ENCODE data around the gene MAP6. TPM values are rescaled to one million over a fixed set of nuclear protein-coding genes. Genes with fewer than 3 reads are reported as not detected.

MAP6 gene
- total and polyA plus RNA-seq, 2 of the 13 experiments (the other 11 are each of a cell fraction or from before 2014, with no cell fraction given) = 0.04 TPM; not detected in 1

- BruUV-seq (replicated peaks) = no TSS peak
- ChIA-PET POLR2A (interaction anchor here (1.0 to 1.6 kb wide), 4 partner anchors 14 to 77 kb away, joined by 3 to 8 read pairs (median 6); no protein-coding TSS in a partner anchor), CTCF (ENCODE audit: low intra/inter-chr PET ratio, low total read pairs) (interaction anchor here (1.1 to 2.4 kb wide), 3 partner anchors 62 to 162 kb away, joined by 3 to 38 read pairs (median 5); partner anchors contain the start of gene DGAT2)
- no peak overlapping the region for H3K9ac ChIP-seq (ENCODE audit: insufficient read depth, low read depth, low read length)
- H4K20me1 ChIP-seq (ENCODE audit: insufficient read depth, low read length) = no peaks in the 10 kb centered on the region
- no peaks in the 10 kb centered on the region; a peak in 1 of 5 replicates for H3K27me3 ChIP-seq (ENCODE audit: control insufficient read depth in 1 of 2, insufficient read depth in 2 of 2, low read length in 2 of 2)
- no peak overlapping the region for H3K27ac ChIP-seq (ENCODE audit: extremely low read length, insufficient read depth, low read length)
- DNase-seq (ENCODE audit: low spot score) (no peak), ATAC-seq (no peak), FAIRE-seq (no peak)
- intact Hi-C loops (cut with micrococcal nuclease; ENCODE audit: unreplicated experiment) (loop anchor here (5.0 kb wide), 2 partner anchors 158 to 162 kb away; no protein-coding TSS in a partner anchor), in situ Hi-C loops (cut with HindIII; ENCODE audit: extremely low pct_ligation_motif_present, low pct_unique_long_range_greater_than_20kb) (no loop called here)
- H3K9me3 ChIP-seq (ENCODE audit: low read length) = 0 out of 2 replicates have a peak, but pooled peaks cover 6% of the 10 kb centered on the region
- TF ChIP-seq, protein P1, sequence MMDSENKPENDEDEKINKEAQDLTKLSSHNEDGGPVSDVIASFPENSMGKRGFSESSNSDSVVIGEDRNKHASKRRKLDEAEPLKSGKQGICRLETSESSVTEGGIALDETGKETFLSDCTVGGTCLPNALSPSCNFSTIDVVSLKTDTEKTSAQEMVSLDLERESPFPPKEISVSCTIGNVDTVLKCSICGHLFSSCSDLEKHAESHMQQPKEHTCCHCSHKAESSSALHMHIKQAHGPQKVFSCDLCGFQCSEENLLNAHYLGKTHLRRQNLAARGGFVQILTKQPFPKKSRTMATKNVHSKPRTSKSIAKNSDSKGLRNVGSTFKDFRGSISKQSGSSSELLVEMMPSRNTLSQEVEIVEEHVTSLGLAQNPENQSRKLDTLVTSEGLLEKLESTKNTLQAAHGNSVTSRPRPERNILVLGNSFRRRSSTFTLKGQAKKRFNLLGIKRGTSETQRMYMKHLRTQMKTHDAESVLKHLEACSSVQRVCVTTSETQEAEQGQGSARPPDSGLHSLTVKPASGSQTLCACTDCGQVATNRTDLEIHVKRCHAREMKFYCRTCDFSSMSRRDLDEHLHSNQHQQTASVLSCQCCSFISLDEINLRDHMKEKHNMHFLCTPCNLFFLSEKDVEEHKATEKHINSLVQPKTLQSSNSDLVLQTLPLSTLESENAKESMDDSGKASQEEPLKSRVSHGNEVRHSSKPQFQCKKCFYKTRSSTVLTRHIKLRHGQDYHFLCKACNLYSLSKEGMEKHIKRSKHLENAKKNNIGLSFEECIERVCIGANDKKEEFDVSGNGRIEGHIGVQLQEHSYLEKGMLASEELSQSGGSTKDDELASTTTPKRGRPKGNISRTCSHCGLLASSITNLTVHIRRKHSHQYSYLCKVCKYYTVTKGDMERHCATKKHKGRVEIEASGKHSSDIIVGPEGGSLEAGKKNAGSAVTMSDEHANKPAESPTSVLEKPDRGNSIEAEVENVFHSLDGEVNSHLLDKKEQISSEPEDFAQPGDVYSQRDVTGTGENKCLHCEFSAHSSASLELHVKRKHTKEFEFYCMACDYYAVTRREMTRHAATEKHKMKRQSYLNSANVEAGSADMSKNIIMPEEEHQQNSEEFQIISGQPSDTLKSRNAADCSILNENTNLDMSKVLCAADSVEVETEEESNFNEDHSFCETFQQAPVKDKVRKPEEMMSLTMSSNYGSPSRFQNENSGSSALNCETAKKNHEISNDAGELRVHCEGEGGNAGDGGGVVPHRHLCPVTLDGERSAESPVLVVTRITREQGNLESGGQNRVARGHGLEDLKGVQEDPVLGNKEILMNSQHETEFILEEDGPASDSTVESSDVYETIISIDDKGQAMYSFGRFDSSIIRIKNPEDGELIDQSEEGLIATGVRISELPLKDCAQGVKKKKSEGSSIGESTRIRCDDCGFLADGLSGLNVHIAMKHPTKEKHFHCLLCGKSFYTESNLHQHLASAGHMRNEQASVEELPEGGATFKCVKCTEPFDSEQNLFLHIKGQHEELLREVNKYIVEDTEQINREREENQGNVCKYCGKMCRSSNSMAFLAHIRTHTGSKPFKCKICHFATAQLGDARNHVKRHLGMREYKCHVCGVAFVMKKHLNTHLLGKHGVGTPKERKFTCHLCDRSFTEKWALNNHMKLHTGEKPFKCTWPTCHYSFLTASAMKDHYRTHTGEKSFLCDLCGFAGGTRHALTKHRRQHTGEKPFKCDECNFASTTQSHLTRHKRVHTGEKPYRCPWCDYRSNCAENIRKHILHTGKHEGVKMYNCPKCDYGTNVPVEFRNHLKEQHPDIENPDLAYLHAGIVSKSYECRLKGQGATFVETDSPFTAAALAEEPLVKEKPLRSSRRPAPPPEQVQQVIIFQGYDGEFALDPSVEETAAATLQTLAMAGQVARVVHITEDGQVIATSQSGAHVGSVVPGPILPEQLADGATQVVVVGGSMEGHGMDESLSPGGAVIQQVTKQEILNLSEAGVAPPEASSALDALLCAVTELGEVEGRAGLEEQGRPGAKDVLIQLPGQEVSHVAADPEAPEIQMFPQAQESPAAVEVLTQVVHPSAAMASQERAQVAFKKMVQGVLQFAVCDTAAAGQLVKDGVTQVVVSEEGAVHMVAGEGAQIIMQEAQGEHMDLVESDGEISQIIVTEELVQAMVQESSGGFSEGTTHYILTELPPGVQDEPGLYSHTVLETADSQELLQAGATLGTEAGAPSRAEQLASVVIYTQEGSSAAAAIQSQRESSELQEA (CRISPR knock-in tag; IDR thresholded peaks at IDR 0.05; ENCODE audit: not compliant biosample characterization) = no peak
- TF ChIP-seq ATF7 (IDR thresholded peaks at IDR 0.05) (peak; percentile 84), ATF7 (CRISPR knock-in tag; IDR thresholded peaks at IDR 0.05) (no peak), ZSCAN22 (CRISPR knock-in tag; IDR thresholded peaks at IDR 0.05) (no peak), ZNF549 (CRISPR knock-in tag; IDR thresholded peaks at IDR 0.05) (no peak)
- H3K79me2 ChIP-seq (ENCODE audit: insufficient read depth, low read length) = no peaks in the 10 kb centered on the region
- H3K4me2 ChIP-seq (ENCODE audit: low read depth, low read length) = no peak overlapping the region
- peaks cover 15% of the 10 kb centered on the region for H3K4me1 ChIP-seq (ENCODE audit: insufficient read depth, low read length)
- H3K4me3 ChIP-seq (replicated peaks in 1 of 3; ENCODE audit: insufficient read depth in 1 of 3, low read depth in 2 of 3, low read length in 3 of 3) = no peak overlapping the region
- H2AFZ ChIP-seq (ENCODE audit: low read length) = no peak overlapping the region
- no peaks in the 10 kb centered on the region for H3K36me3 ChIP-seq (replicated peaks in 1 of 2; ENCODE audit: control insufficient read depth in 1 of 2, insufficient read depth in 2 of 2, low read length in 2 of 2)
- 79% methylated on average over 3 of the region's 3 CpGs for WGBS (ENCODE audit: low lambda C conversion rate)
Measured at GRCh38 chr11:75705541-75705940, 36.7 kb upstream of the MAP6 start.
